Skeletal muscle tissue (tissue), 4 donors: ENCODE measurements around the gene PKD2L1. TPM values are rescaled to one million over a fixed set of nuclear protein-coding genes. Genes with fewer than 3 reads are reported as not detected.

ENCODE experiments used
- H3K27ac ChIP-seq: one replicate; pipeline ENCODE4 v1.7.0; 2013; ENCODE audit warnings: mild to moderate bottlenecking, low read depth, low read length, inconsistent platforms
- H3K27me3 ChIP-seq, 3 donors: one replicate each; pipeline ENCODE4 v1.7.0; 2013; ENCODE audit warnings: low read length in 3 of 3; ENCODE audit not compliant: control insufficient read depth in 3 of 3, insufficient read depth in 3 of 3
- H3K36me3 ChIP-seq, 3 donors: one replicate each; pipeline ENCODE4 v1.7.0; 2013; ENCODE audit warnings: low read length in 3 of 3; ENCODE audit not compliant: control insufficient read depth in 3 of 3, insufficient read depth in 3 of 3
- H3K4me1 ChIP-seq, 3 donors: one replicate each; pipeline ENCODE4 v1.7.0; 2013; ENCODE audit warnings: low read length in 3 of 3, mild to moderate bottlenecking in 3 of 3; ENCODE audit not compliant: control insufficient read depth in 3 of 3, insufficient read depth in 3 of 3
- H3K4me3 ChIP-seq, 3 donors: one replicate each; pipeline ENCODE4 v1.7.0; 2013; ENCODE audit warnings: low read length in 3 of 3
- H3K9ac ChIP-seq, 3 donors: one replicate each; pipeline ENCODE4 v1.7.0; 2013; ENCODE audit warnings: low read length in 3 of 3, mild to moderate bottlenecking in 3 of 3, moderate library complexity in 2 of 3, low read depth in 1 of 3
- H3K9me3 ChIP-seq, 3 donors: one replicate each; pipeline ENCODE4 v1.7.0; 2013; ENCODE audit warnings: low read length in 3 of 3; ENCODE audit not compliant: control insufficient read depth in 3 of 3
- total RNA-seq: library from RNA; depleted of rRNA; stranded (reverse); fragments of >200 nt; gene quantifications from one replicate; pipeline ENCODE4 v1.2.3, GENCODE V29; 2014
- donor health status: Osteomylitis.

The PKD2L1 gene
- total RNA-seq, 1 donor from 2014 or later = not detected

GRCh38 chr10:100357059-100357858 is 27.2 kb upstream of the PKD2L1 start:
- H3K4me3 ChIP-seq = no peak overlapping the region
- H3K36me3 ChIP-seq = peaks cover 0 to 16% (median 0%) of the 10 kb centered on the region in 3 donors

GRCh38 chr10:100356067-100357017 is 26.3 kb upstream of the PKD2L1 start:
- H3K36me3 ChIP-seq = peaks cover 0 to 19% (median 0%) of the 10 kb centered on the region in 3 donors
- no peak overlapping the region for H3K9ac ChIP-seq
- H3K4me1 ChIP-seq = peaks cover 5 to 9% (median 7%) of the 10 kb centered on the region in 3 donors
- no peaks in the 10 kb centered on the region for H3K27me3 ChIP-seq
- H3K4me3 ChIP-seq = no peak overlapping the region
- no peaks in the 10 kb centered on the region for H3K9me3 ChIP-seq
- H3K27ac ChIP-seq = no peak overlapping the region

More at GRCh38 chr10:100357059-100357858, 27.2 kb upstream of the PKD2L1 start:
- H3K9ac ChIP-seq = no peak overlapping the region
- H3K27ac ChIP-seq = no peak overlapping the region
- no peaks in the 10 kb centered on the region for H3K9me3 ChIP-seq
- no peaks in the 10 kb centered on the region for H3K27me3 ChIP-seq
- H3K4me1 ChIP-seq = peaks cover 5 to 10% (median 7%) of the 10 kb centered on the region in 3 donors

- H3K27ac ChIP-seq = no peak overlapping the region
- H3K4me3 ChIP-seq = no peak overlapping the region
- H3K9ac ChIP-seq = no peak overlapping the region
- H3K9me3 ChIP-seq = no peaks in the 10 kb centered on the region
- peaks cover 0 to 9% (median under 1%) of the 10 kb centered on the region in 3 donors for H3K27me3 ChIP-seq
- H3K4me1 ChIP-seq = peaks cover 5 to 9% (median 7%) of the 10 kb centered on the region in 3 donors
- peaks cover 0 to 19% (median 0%) of the 10 kb centered on the region in 3 donors for H3K36me3 ChIP-seq
Observed at GRCh38 chr10:100355086-100355485, 25.1 kb upstream of the PKD2L1 start.

GRCh38 chr10:100353770-100354485 is 23.9 kb upstream of the PKD2L1 start:
- Histone ChIP-seq H3K36me3 (peaks cover 0 to 19% (median 0%) of the 10 kb centered on the region in 3 donors), H3K27me3 (peaks cover 0 to 21% (median 9%) of the 10 kb centered on the region in 3 donors), H3K4me1 (peaks cover 0 to 7% (median 1%) of the 10 kb centered on the region in 3 donors), H3K4me3 (no peak overlapping the region), H3K9me3 (no peaks in the 10 kb centered on the region), H3K27ac (no peak overlapping the region), H3K9ac (no peak overlapping the region)

GRCh38 chr10:100350914-100351485 is 21.0 kb upstream of the PKD2L1 start:
- Histone ChIP-seq H3K4me1 (peaks cover 10 to 21% (median 17%) of the 10 kb centered on the region in 3 donors), H3K9ac (no peak overlapping the region), H3K9me3 (no peaks in the 10 kb centered on the region), H3K27me3 (peaks cover 0 to 39% (median 33%) of the 10 kb centered on the region in 3 donors), H3K27ac (no peak overlapping the region), H3K4me3 (no peak overlapping the region), H3K36me3 (peaks cover 0 to 20% (median 0%) of the 10 kb centered on the region in 3 donors)

- Histone ChIP-seq H3K27ac (no peak overlapping the region), H3K4me3 (no peak overlapping the region), H3K27me3 (peaks cover 0 to 42% (median 35%) of the 10 kb centered on the region in 3 donors), H3K36me3 (peaks cover 0 to 14% (median 0%) of the 10 kb centered on the region in 3 donors), H3K9me3 (no peaks in the 10 kb centered on the region), H3K9ac (no peak overlapping the region), H3K4me1 (peaks cover 17 to 28% (median 24%) of the 10 kb centered on the region in 3 donors)
Observed at GRCh38 chr10:100349672-100350071, 19.6 kb upstream of the PKD2L1 start.

GRCh38 chr10:100349087-100349486 is 19.1 kb upstream of the PKD2L1 start:
- Histone ChIP-seq H3K4me3 (no peak overlapping the region), H3K27me3 (peaks cover 0 to 42% (median 35%) of the 10 kb centered on the region in 3 donors), H3K9ac (no peak overlapping the region)

GRCh38 chr10:100348389-100348927 is 18.4 kb upstream of the PKD2L1 start:
- peaks cover 0 to 5% (median 0%) of the 10 kb centered on the region in 3 donors for H3K36me3 ChIP-seq
- peaks cover 24 to 28% (median 25%) of the 10 kb centered on the region in 3 donors for H3K4me1 ChIP-seq
- peaks cover 0 to 42% (median 35%) of the 10 kb centered on the region in 3 donors for H3K27me3 ChIP-seq
- H3K9ac ChIP-seq = no peak overlapping the region
- H3K27ac ChIP-seq = no peak overlapping the region
- peak overlapping the region in 1 of 3 donors; percentile 69 for H3K4me3 ChIP-seq
- no peaks in the 10 kb centered on the region for H3K9me3 ChIP-seq

More at GRCh38 chr10:100349087-100349486, 19.1 kb upstream of the PKD2L1 start:
- peaks cover 0 to 9% (median 0%) of the 10 kb centered on the region in 3 donors for H3K36me3 ChIP-seq
- no peaks in the 10 kb centered on the region for H3K9me3 ChIP-seq
- H3K27ac ChIP-seq = no peak overlapping the region
- H3K4me1 ChIP-seq = peaks cover 20 to 28% (median 24%) of the 10 kb centered on the region in 3 donors
